ENCODE results near the gene ZNF436.

DNA sequence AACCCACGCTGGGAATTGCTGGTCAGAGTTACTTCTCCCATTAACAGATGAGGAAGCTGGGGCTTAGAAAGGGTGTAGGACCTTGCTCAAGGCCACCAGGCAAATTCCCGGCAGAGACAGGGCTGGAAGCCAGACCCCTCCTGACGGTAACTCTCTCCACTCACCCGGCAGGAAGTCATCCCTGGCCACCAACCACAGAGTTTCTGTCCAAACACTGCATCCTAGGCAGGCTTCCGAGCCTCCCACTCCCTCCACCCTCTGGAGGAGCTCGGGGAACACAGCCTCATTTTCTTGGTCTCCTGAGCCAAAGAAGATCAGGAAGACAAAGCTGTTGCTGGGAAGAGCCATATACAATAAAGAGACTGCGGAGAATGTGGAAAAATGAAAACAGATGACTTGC is 25.0 kb upstream of the ZNF436 start:
- TF ChIP-seq, protein P1, sequence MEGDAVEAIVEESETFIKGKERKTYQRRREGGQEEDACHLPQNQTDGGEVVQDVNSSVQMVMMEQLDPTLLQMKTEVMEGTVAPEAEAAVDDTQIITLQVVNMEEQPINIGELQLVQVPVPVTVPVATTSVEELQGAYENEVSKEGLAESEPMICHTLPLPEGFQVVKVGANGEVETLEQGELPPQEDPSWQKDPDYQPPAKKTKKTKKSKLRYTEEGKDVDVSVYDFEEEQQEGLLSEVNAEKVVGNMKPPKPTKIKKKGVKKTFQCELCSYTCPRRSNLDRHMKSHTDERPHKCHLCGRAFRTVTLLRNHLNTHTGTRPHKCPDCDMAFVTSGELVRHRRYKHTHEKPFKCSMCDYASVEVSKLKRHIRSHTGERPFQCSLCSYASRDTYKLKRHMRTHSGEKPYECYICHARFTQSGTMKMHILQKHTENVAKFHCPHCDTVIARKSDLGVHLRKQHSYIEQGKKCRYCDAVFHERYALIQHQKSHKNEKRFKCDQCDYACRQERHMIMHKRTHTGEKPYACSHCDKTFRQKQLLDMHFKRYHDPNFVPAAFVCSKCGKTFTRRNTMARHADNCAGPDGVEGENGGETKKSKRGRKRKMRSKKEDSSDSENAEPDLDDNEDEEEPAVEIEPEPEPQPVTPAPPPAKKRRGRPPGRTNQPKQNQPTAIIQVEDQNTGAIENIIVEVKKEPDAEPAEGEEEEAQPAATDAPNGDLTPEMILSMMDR (IDR thresholded peaks at IDR 0.05): no peak
- no peak for TF ChIP-seq POLR2A (IDR thresholded peaks at IDR 0.05)
